GM18505 (cell line): ENCODE results near the gene SDK2.

ENCODE experiments used
- ATAC-seq: cut with Tn5 transposase; IDR thresholded peaks from one replicate; pipeline ENCODE4 v1.9.1; 2021; ENCODE audit not compliant: unreplicated experiment
- POLR2A ChIP-seq: IDR thresholded peaks from 4 replicates; pipeline ENCODE4 v1.6.1; 2011; ENCODE audit warnings: borderline replicate concordance; ENCODE audit not compliant: insufficient read depth, insufficient read length; ENCODE audit errors: extremely low read depth

SDK2 gene

DNA sequence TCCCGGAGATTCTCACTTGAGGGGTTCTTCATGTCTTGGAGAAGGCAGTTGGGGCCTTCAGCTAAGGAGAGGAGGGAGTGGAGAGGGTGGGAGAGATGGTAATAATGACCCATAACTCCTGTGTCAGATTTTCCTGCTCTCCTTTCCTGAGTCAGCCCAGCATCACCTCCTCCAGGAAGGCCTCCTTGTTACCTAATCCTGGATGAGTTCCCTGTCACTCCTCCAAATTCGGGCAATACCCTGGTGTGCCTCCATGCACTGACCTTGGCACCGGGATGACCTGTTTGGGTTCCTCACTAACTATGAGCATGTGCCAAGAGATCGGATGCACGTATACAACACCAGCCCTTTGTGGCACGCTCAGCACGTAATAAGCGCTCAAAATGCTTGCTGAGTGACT lies 38.8 kb downstream of the SDK2 start:
- ATAC-seq, result no peak
- no peak for TF ChIP-seq POLR2A

DNA sequence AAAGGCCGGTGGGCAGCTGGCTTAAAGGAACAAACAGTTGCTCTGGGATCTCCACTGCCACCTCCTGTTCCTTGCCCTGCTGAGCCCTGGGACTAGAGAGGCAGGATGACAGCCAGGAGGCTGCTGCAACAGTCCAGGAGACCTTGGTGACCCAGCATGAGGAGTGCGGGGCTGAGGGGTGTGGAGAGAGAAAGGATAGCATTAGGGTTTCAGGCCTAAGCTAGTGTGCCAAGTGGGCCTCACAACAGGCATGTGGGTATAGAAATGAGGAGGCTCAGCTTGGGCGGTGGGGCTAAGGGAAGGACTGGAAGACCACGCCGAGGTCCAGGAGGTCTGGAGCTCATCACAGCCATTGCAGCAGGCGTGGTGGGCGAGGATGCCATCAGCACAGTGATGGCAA lies 39.8 kb downstream of the SDK2 start:
- TF ChIP-seq POLR2A, result no peak

GRCh38 chr17:73603971-73604370 lies 40.3 kb downstream of the SDK2 start:
- TF ChIP-seq POLR2A, result no peak
- no peak for ATAC-seq

More for the DNA sequence above, 39.8 kb downstream of the SDK2 start:
- no peak for ATAC-seq

- ATAC-seq, result no peak
Observed at GRCh38 chr17:73600103-73600871, 44.0 kb downstream of the SDK2 start.

DNA sequence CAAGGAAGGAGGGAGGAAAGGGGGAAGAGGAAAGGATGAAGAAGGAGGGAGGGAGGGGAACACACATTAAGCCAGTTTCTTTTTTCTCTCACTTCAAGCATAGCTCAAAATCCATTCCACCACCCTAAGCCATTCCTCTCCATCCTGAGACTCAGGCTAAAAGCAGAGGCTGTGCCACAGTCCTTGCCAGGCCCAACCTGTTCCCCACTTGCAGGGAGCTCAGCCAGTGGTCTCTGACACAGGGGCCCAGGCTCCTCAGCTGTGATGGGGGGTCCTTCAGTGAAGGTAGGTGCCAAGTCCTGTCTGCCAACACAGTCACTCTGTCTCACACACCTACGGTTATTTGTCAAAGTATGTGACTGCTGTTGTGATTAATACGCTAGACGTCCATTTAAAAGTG lies 44.6 kb downstream of the SDK2 start:
- TF ChIP-seq POLR2A, result no peak

More at GRCh38 chr17:73600103-73600871, 44.0 kb downstream of the SDK2 start:
- no peak for TF ChIP-seq POLR2A

DNA sequence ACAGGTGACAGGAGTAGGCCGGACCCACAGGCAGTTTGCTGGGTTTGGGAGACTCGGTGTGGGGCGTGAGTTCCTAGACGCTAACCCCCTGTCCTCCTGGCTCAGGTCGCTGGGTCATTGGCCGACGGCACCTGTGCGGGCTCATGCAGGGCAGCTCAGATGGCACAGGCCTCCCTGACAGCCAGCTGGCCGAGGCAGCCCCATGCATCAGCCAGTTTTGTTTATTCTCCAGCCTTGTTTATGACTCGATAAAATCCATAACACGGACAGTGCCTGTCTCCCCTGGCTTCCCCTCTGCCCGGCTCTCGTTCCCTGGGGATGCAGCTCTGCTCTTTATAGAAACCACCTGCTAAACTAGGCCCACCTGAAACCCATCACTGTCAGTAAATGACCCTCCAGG lies 46.0 kb downstream of the SDK2 start:
- no peak for TF ChIP-seq POLR2A
- no peak for ATAC-seq

More for the DNA sequence above, 44.6 kb downstream of the SDK2 start:
- ATAC-seq, result no peak

- TF ChIP-seq POLR2A, result no peak
- no peak for ATAC-seq
Observed at GRCh38 chr17:73595931-73596330, 48.3 kb downstream of the SDK2 start.

GRCh38 chr17:73595479-73595878 lies 48.8 kb downstream of the SDK2 start:
- no peak for ATAC-seq
- no peak for TF ChIP-seq POLR2A

DNA sequence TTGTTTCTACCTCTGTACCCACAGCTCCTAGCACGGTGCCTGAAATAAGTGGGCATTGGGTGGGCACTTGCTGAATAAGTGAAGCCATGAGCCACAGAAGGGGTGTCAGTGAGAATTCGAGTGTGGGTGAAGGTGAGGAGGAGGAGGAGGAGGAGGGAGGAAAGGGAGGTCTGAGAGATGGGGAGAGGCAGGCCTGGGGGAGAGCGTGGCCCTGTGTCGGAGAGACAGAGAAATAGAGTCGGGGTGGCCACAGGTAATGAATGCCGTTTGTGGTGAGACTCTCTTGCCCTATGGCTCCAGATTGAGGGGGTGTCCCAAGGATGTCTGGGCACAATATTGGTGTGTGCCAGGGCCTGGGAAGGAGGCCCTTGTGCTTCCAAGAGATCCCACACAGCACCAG lies 49.2 kb downstream of the SDK2 start:
- no peak for ATAC-seq
- no peak for TF ChIP-seq POLR2A

DNA sequence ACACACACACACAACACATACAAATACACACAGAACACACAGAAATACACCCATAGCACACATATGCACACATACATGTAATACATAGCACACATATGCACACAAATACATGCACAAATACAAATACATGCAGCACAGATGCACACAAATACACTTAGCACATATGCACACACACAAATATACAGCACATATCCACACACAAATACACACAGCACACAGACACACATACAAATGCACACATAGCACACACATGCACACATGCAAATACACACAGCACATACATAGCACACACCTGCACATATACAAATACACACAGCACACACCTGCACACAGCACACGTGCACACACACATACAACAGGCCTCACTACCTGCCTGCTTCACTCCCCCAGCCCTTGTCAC lies 49.6 kb downstream of the SDK2 start:
- no peak for ATAC-seq
- no peak for TF ChIP-seq POLR2A

GRCh38 chr17:73594025-73594424 lies 50.2 kb downstream of the SDK2 start:
- ATAC-seq, result no peak
- TF ChIP-seq POLR2A, result no peak

DNA sequence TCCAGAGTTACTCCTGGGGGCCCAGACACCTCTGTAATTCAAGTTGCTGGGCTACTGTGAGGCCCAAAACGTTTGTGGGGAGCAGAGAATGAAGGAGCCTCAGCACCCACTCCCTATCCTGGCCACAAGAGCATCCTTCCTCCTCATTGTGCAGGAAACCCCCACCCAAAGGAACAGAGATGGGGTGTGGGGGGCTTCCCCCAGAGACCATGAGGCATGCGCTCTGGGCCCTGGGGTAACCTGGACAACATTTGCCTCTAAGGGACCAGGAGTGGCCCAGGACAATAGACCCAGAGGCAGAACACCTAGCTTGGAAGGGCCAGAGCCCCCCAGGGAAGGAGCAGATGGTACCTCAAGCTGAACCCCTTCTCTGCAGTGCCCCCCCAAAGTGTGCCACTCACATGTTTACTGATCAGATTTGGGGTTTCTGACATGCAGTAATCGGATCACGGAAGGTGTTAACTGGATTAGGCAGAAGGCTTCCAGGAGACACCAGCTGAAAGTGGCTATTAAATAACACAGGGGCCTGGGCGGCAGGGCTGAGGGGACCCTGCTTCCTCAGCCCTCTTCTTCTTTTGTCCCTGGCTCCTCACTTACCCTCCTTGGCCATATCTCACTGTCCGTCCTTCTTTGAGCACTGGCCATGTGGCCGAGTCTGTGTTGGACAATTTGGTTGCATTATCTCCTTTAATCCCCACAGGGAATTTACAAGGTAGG lies 50.8 kb downstream of the SDK2 start:
- TF ChIP-seq POLR2A, result no peak
- ATAC-seq, result no peak

- TF ChIP-seq POLR2A, result no peak
- no peak for ATAC-seq
Observed at GRCh38 chr17:73592501-73592961, 51.7 kb downstream of the SDK2 start.

DNA sequence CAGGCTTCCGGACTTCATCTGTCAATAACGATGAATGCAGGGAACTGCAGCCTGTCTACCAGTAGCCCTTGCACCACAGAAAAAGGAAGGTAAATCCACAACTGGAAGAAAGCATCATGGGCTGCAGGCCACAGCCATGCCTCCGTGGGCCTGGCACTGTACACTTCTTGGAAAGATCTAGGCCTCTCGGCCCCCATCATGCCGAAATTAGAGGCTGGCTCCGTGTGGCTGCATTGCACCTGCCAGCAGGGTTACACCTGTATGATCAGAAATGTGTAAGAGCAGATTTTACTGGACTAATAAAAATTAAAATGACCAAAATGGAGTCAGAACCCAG lies 52.2 kb downstream of the SDK2 start:
- peak; percentile 7 for ATAC-seq
- TF ChIP-seq POLR2A, result no peak
